Upper lobe of left lung (tissue), 4 donors: ENCODE results near the gene KIF6.

Experiments
- POLR2A ChIP-seq, 4 donors: fragments of 450-650 bp; IDR thresholded peaks; one replicate each; pipeline ENCODE4 v1.5.1; 2016 to 2017; ENCODE audit warnings: antibody characterized with exemption in 4 of 4, mild to moderate bottlenecking in 2 of 4
- POLR2AphosphoS5 ChIP-seq, 2 donors: sonication (generic); formaldehyde crosslinking; IDR thresholded peaks; one replicate each; pipeline ENCODE4 v1.5.1; 2017; ENCODE audit warnings: antibody characterized with exemption in 2 of 2
- TF ChIP-seq, protein P1 (sequence below), 6 experiments: fragments of 450-650 bp in 4 of 6; fragments of 200-600 bp in 2 of 6; sonication (generic) in 2 of 6; IDR thresholded peaks; one replicate each; pipeline ENCODE4 v1.5.1; 2016 to 2019; ENCODE audit warnings: antibody characterized with exemption in 6 of 6

DNA sequence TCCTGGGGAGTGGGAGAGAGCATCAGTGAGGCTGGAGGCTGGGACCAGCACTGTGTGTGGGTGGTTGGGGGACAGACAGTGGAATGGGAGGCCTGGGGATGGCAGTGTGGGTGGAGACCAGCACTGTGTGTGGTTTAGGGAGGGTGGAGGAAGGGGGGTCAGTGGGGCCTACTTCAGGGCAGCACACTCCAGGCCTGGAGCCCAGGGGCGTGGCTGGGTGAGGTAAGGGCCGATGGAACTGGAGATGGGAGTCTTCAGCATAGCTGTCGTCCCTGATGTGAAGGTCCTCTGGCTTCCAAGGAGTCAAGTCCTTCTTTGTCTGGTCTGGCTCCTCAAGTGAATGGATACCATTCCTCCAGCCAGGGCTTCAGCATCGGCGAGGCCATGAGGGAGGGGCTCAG is 429.6 kb downstream of the KIF6 start:
- TF ChIP-seq, protein P1, sequence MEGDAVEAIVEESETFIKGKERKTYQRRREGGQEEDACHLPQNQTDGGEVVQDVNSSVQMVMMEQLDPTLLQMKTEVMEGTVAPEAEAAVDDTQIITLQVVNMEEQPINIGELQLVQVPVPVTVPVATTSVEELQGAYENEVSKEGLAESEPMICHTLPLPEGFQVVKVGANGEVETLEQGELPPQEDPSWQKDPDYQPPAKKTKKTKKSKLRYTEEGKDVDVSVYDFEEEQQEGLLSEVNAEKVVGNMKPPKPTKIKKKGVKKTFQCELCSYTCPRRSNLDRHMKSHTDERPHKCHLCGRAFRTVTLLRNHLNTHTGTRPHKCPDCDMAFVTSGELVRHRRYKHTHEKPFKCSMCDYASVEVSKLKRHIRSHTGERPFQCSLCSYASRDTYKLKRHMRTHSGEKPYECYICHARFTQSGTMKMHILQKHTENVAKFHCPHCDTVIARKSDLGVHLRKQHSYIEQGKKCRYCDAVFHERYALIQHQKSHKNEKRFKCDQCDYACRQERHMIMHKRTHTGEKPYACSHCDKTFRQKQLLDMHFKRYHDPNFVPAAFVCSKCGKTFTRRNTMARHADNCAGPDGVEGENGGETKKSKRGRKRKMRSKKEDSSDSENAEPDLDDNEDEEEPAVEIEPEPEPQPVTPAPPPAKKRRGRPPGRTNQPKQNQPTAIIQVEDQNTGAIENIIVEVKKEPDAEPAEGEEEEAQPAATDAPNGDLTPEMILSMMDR (IDR thresholded peaks at IDR 0.05): no peak
- TF ChIP-seq POLR2A (IDR thresholded peaks at IDR 0.05): no peak
- no peak for TF ChIP-seq POLR2AphosphoS5 (IDR thresholded peaks at IDR 0.05)
